Activated T-helper 17 cell treated with anti-CD3 and anti-CD28 coated beads, Interleukin-2, amount 50 U/mL, for 72 hours (primary cell): Measurements from ENCODE around the gene KCNJ6. TPM values are rescaled to one million over a fixed set of nuclear protein-coding genes. Genes with fewer than 3 reads are reported as not detected.

Source experiments
- ATAC-seq: fragments of 150-1000 bp; cut with Tn5 transposase; replicated peaks from 2 replicates; pipeline ENCODE4 v1.10.0; 2021; ENCODE audit warnings: mild to moderate bottlenecking, moderate library complexity
- H3K27ac Mint-ChIP-seq: one replicate; pipeline ENCODE4 v1.8.0; 2022; ENCODE audit warnings: mixed read lengths
- H3K27me3 Mint-ChIP-seq: one replicate; pipeline ENCODE4 v1.8.0; 2022; ENCODE audit warnings: mixed read lengths
- H3K36me3 Mint-ChIP-seq: one replicate; pipeline ENCODE4 v1.8.0; 2022; ENCODE audit warnings: low read depth, mild to moderate bottlenecking, mixed read lengths
- H3K4me1 Mint-ChIP-seq: one replicate; pipeline ENCODE4 v1.8.0; 2022; ENCODE audit warnings: mixed read lengths
- H3K4me3 Mint-ChIP-seq: one replicate; pipeline ENCODE4 v1.8.0; 2022; ENCODE audit warnings: mild to moderate bottlenecking, mixed read lengths
- H3K9me3 Mint-ChIP-seq: one replicate; pipeline ENCODE4 v1.8.0; 2022; ENCODE audit warnings: mixed read lengths
- total RNA-seq, 2 donors: library from RNA; stranded (reverse); gene quantifications; one replicate each; pipeline ENCODE4 v1.2.3, GENCODE V29; 2022

KCNJ6 gene
- total RNA-seq, 2 donors from 2014 or later: not detected

GRCh38 chr21:37704751-37705150 lies 211.5 kb downstream of the KCNJ6 start:
- no peak overlapping the region for H3K27ac Mint-ChIP-seq
- no peak overlapping the region for H3K4me3 Mint-ChIP-seq
- no peaks in the 10 kb centered on the region for H3K4me1 Mint-ChIP-seq
- H3K36me3 Mint-ChIP-seq: no peaks in the 10 kb centered on the region
- no peak for ATAC-seq
- H3K27me3 Mint-ChIP-seq: peaks cover 17% of the 10 kb centered on the region
- H3K9me3 Mint-ChIP-seq: no peaks in the 10 kb centered on the region

GRCh38 chr21:37702241-37702640 lies 214.0 kb downstream of the KCNJ6 start:
- no peak overlapping the region for H3K27ac Mint-ChIP-seq
- H3K36me3 Mint-ChIP-seq: no peaks in the 10 kb centered on the region
- H3K27me3 Mint-ChIP-seq: peaks cover 10% of the 10 kb centered on the region
- ATAC-seq: no peak
- no peaks in the 10 kb centered on the region for H3K4me1 Mint-ChIP-seq
- H3K9me3 Mint-ChIP-seq: no peaks in the 10 kb centered on the region
- no peak overlapping the region for H3K4me3 Mint-ChIP-seq

- H3K9me3 Mint-ChIP-seq: no peaks in the 10 kb centered on the region
- peaks cover 23% of the 10 kb centered on the region for H3K27me3 Mint-ChIP-seq
- H3K4me3 Mint-ChIP-seq: no peak overlapping the region
- H3K4me1 Mint-ChIP-seq: no peaks in the 10 kb centered on the region
- H3K36me3 Mint-ChIP-seq: no peaks in the 10 kb centered on the region
- ATAC-seq: peak; percentile 75
- no peak overlapping the region for H3K27ac Mint-ChIP-seq
Observed at GRCh38 chr21:37700641-37701202, 215.5 kb downstream of the KCNJ6 start.

- Mint-ChIP-seq H3K36me3 (no peaks in the 10 kb centered on the region), H3K9me3 (no peaks in the 10 kb centered on the region), H3K4me3 (no peak overlapping the region), H3K27ac (no peak overlapping the region), H3K4me1 (no peaks in the 10 kb centered on the region), H3K27me3 (peaks cover 25% of the 10 kb centered on the region)
- no peak for ATAC-seq
Observed at GRCh38 chr21:37699024-37699775, 217.1 kb downstream of the KCNJ6 start.

GRCh38 chr21:37696936-37697335 lies 219.3 kb downstream of the KCNJ6 start:
- H3K36me3 Mint-ChIP-seq: no peaks in the 10 kb centered on the region
- no peaks in the 10 kb centered on the region for H3K4me1 Mint-ChIP-seq
- H3K4me3 Mint-ChIP-seq: no peak overlapping the region
- no peaks in the 10 kb centered on the region for H3K9me3 Mint-ChIP-seq
- peaks cover 25% of the 10 kb centered on the region for H3K27me3 Mint-ChIP-seq
- H3K27ac Mint-ChIP-seq: no peak overlapping the region
- no peak for ATAC-seq

- Mint-ChIP-seq H3K27ac (no peak overlapping the region), H3K27me3 (peaks cover 22% of the 10 kb centered on the region), H3K4me1 (no peaks in the 10 kb centered on the region), H3K4me3 (no peak overlapping the region), H3K36me3 (no peaks in the 10 kb centered on the region), H3K9me3 (no peaks in the 10 kb centered on the region)
- ATAC-seq: no peak
Observed at GRCh38 chr21:37695111-37695510, 221.1 kb downstream of the KCNJ6 start.

- H3K9me3 Mint-ChIP-seq: no peaks in the 10 kb centered on the region
Observed at GRCh38 chr21:37688952-37689659, 227.2 kb downstream of the KCNJ6 start.

GRCh38 chr21:37686991-37687810 lies 229.1 kb downstream of the KCNJ6 start:
- Mint-ChIP-seq H3K27me3 (peaks cover 8% of the 10 kb centered on the region), H3K36me3 (no peaks in the 10 kb centered on the region), H3K9me3 (no peaks in the 10 kb centered on the region), H3K4me3 (no peak overlapping the region), H3K4me1 (no peaks in the 10 kb centered on the region), H3K27ac (no peak overlapping the region)
- ATAC-seq: no peak

More at GRCh38 chr21:37688952-37689659, 227.2 kb downstream of the KCNJ6 start:
- no peaks in the 10 kb centered on the region for H3K36me3 Mint-ChIP-seq
- ATAC-seq: no peak
- H3K27ac Mint-ChIP-seq: no peak overlapping the region
- H3K4me1 Mint-ChIP-seq: no peaks in the 10 kb centered on the region
- peaks cover 5% of the 10 kb centered on the region for H3K27me3 Mint-ChIP-seq
- no peak overlapping the region for H3K4me3 Mint-ChIP-seq

GRCh38 chr21:37684547-37684946 lies 231.7 kb downstream of the KCNJ6 start:
- no peaks in the 10 kb centered on the region for H3K36me3 Mint-ChIP-seq
- H3K27me3 Mint-ChIP-seq: peaks cover 23% of the 10 kb centered on the region
- no peak overlapping the region for H3K4me3 Mint-ChIP-seq
- H3K4me1 Mint-ChIP-seq: no peaks in the 10 kb centered on the region
- ATAC-seq: no peak
- no peak overlapping the region for H3K27ac Mint-ChIP-seq
- no peaks in the 10 kb centered on the region for H3K9me3 Mint-ChIP-seq

GRCh38 chr21:37684115-37684493 lies 232.2 kb downstream of the KCNJ6 start:
- no peaks in the 10 kb centered on the region for H3K4me1 Mint-ChIP-seq
- no peaks in the 10 kb centered on the region for H3K9me3 Mint-ChIP-seq
- peaks cover 20% of the 10 kb centered on the region for H3K27me3 Mint-ChIP-seq
- H3K27ac Mint-ChIP-seq: no peak overlapping the region
- no peak for ATAC-seq
- H3K4me3 Mint-ChIP-seq: no peak overlapping the region
- H3K36me3 Mint-ChIP-seq: no peaks in the 10 kb centered on the region

GRCh38 chr21:37683396-37684114 lies 232.7 kb downstream of the KCNJ6 start:
- no peak for ATAC-seq

GRCh38 chr21:37682966-37683365 lies 233.3 kb downstream of the KCNJ6 start:
- H3K27ac Mint-ChIP-seq: no peak overlapping the region
- H3K27me3 Mint-ChIP-seq: peaks cover 25% of the 10 kb centered on the region
- H3K4me3 Mint-ChIP-seq: no peak overlapping the region
- H3K36me3 Mint-ChIP-seq: no peaks in the 10 kb centered on the region
- no peaks in the 10 kb centered on the region for H3K4me1 Mint-ChIP-seq
- no peak for ATAC-seq
- no peaks in the 10 kb centered on the region for H3K9me3 Mint-ChIP-seq

More at GRCh38 chr21:37683396-37684114, 232.7 kb downstream of the KCNJ6 start:
- H3K27me3 Mint-ChIP-seq: peaks cover 21% of the 10 kb centered on the region
- no peak overlapping the region for H3K4me3 Mint-ChIP-seq
- H3K27ac Mint-ChIP-seq: no peak overlapping the region
- no peaks in the 10 kb centered on the region for H3K36me3 Mint-ChIP-seq
- H3K4me1 Mint-ChIP-seq: no peaks in the 10 kb centered on the region
- no peaks in the 10 kb centered on the region for H3K9me3 Mint-ChIP-seq

GRCh38 chr21:37677006-37677405 lies 239.3 kb downstream of the KCNJ6 start:
- Mint-ChIP-seq H3K9me3 (no peaks in the 10 kb centered on the region), H3K4me1 (peaks cover 5% of the 10 kb centered on the region), H3K4me3 (no peak overlapping the region), H3K27ac (no peak overlapping the region), H3K36me3 (no peaks in the 10 kb centered on the region), H3K27me3 (peaks cover 45% of the 10 kb centered on the region)
- ATAC-seq: no peak
